H9 (cell line): ENCODE results near the gene ASB15. TPM values are rescaled to one million over a fixed set of nuclear protein-coding genes. Genes with fewer than 3 reads are reported as not detected.

Source experiments
- DNase-seq: peaks from one replicate; pipeline ENCODE4 v3.0.0-alpha.2; 2017
- H2AFZ ChIP-seq: one replicate; pipeline ENCODE4 v1.6.1; 2013; ENCODE audit warnings: mild to moderate bottlenecking, low read length, control low read depth, moderate library complexity
- H2AK5ac ChIP-seq: 2 replicates; pipeline ENCODE4 v1.6.1; 2013; ENCODE audit warnings: low read length, control low read depth, mixed read lengths; ENCODE audit not compliant: insufficient read length
- H2BK120ac ChIP-seq: one replicate; pipeline ENCODE4 v1.6.1; 2013; ENCODE audit warnings: low read depth, mild to moderate bottlenecking, low read length, control low read depth, inconsistent platforms; ENCODE audit not compliant: poor library complexity, severe bottlenecking
- H2BK12ac ChIP-seq: 2 replicates; pipeline ENCODE4 v1.6.1; 2013; ENCODE audit warnings: low read length, control low read depth, mixed read lengths, low read depth; ENCODE audit not compliant: insufficient read length
- H2BK15ac ChIP-seq: 2 replicates; pipeline ENCODE4 v1.6.1; 2013; ENCODE audit warnings: low read depth, low read length, control low read depth
- H2BK20ac ChIP-seq: one replicate; pipeline ENCODE4 v1.6.1; 2013; ENCODE audit warnings: low read depth, mild to moderate bottlenecking, low read length, control low read depth, inconsistent platforms; ENCODE audit not compliant: poor library complexity, severe bottlenecking
- H2BK5ac ChIP-seq: 2 replicates; pipeline ENCODE4 v1.6.1; 2013; ENCODE audit warnings: low read length, control low read depth, mixed read lengths; ENCODE audit not compliant: insufficient read length
- H3K14ac ChIP-seq: 2 replicates; pipeline ENCODE4 v1.6.1; 2013; ENCODE audit warnings: low read length, control low read depth; ENCODE audit not compliant: insufficient read depth
- H3K18ac ChIP-seq: 2 replicates; pipeline ENCODE4 v1.6.1; 2013; ENCODE audit warnings: low read depth, mild to moderate bottlenecking, mixed read lengths, low read length, control low read depth; ENCODE audit not compliant: insufficient read length
- H3K23ac ChIP-seq: 2 replicates; pipeline ENCODE4 v1.6.1; 2013; ENCODE audit warnings: low read length, control low read depth, mixed read lengths, low read depth; ENCODE audit not compliant: insufficient read length
- H3K23me2 ChIP-seq: 2 replicates; pipeline ENCODE4 v1.6.1; 2013; ENCODE audit warnings: low read depth, mild to moderate bottlenecking, mixed read lengths, low read length, control low read depth; ENCODE audit not compliant: insufficient read length, poor library complexity, severe bottlenecking
- H3K27ac ChIP-seq: 2 replicates; pipeline ENCODE4 v1.5.1; 2013; ENCODE audit warnings: low read length, control low read depth, mixed read lengths, low read depth; ENCODE audit not compliant: insufficient read length
- H3K27me3 ChIP-seq: 2 replicates; pipeline ENCODE4 v1.6.1; 2013; ENCODE audit warnings: low read length, control low read depth, inconsistent platforms; ENCODE audit not compliant: insufficient read depth
- H3K4ac ChIP-seq: 2 replicates; pipeline ENCODE4 v1.6.1; 2013; ENCODE audit warnings: low read depth, mild to moderate bottlenecking, control low read depth, inconsistent platforms, low read length, moderate library complexity
- H3K4me1 ChIP-seq: 2 replicates; pipeline ENCODE4 v1.6.1; 2013; ENCODE audit warnings: low read length, control low read depth, inconsistent platforms; ENCODE audit not compliant: insufficient read depth
- H3K4me2 ChIP-seq: 2 replicates; pipeline ENCODE4 v1.6.1; 2013; ENCODE audit warnings: low read length, control low read depth, mixed read lengths; ENCODE audit not compliant: insufficient read length, insufficient read depth
- H3K56ac ChIP-seq: 2 replicates; pipeline ENCODE4 v1.6.1; 2013; ENCODE audit warnings: low read depth, mild to moderate bottlenecking, mixed read lengths, low read length, control low read depth; ENCODE audit not compliant: insufficient read length
- H3K79me1 ChIP-seq: 2 replicates; pipeline ENCODE4 v1.6.1; 2013; ENCODE audit warnings: low read depth, mild to moderate bottlenecking, moderate library complexity, low read length, control low read depth, inconsistent platforms; ENCODE audit not compliant: insufficient read depth, poor library complexity, severe bottlenecking
- H3K79me2 ChIP-seq: 2 replicates; pipeline ENCODE4 v1.6.1; 2013; ENCODE audit warnings: low read length, control low read depth, inconsistent platforms; ENCODE audit not compliant: insufficient read depth
- H3K9ac ChIP-seq: 2 replicates; pipeline ENCODE4 v1.6.1; 2013; ENCODE audit warnings: low read length, control low read depth, mixed read lengths; ENCODE audit not compliant: insufficient read length; ENCODE audit errors: extremely low read depth
- H3K9me3 ChIP-seq: one replicate; pipeline ENCODE4 v1.6.1; 2013; ENCODE audit warnings: low read depth, low read length, inconsistent platforms; ENCODE audit not compliant: control insufficient read depth
- H3T11ph ChIP-seq: one replicate; pipeline ENCODE4 v1.6.1; 2013; ENCODE audit warnings: mild to moderate bottlenecking, low read length, control low read depth, inconsistent platforms
- H4K20me1 ChIP-seq: one replicate; pipeline ENCODE4 v1.6.1; 2013; ENCODE audit not compliant: control insufficient read depth, insufficient read length, insufficient read depth
- H4K5ac ChIP-seq: 2 replicates; pipeline ENCODE4 v1.6.1; 2013; ENCODE audit warnings: low read depth, mild to moderate bottlenecking, mixed read lengths, low read length, control low read depth; ENCODE audit not compliant: insufficient read length
- H4K8ac ChIP-seq: replicated peaks from 2 replicates; pipeline ENCODE4 v1.6.1; 2013; ENCODE audit warnings: low read length, control low read depth, mixed read lengths, low read depth; ENCODE audit not compliant: insufficient read length
- H4K91ac ChIP-seq: 2 replicates; pipeline ENCODE4 v1.6.1; 2013; ENCODE audit warnings: low read depth, mild to moderate bottlenecking, moderate library complexity, mixed read lengths, low read length, control low read depth; ENCODE audit not compliant: insufficient read length
- H3K27ac Mint-ChIP-seq, 3 experiments: 2 replicates in 2 of 3; 3 replicates in 1 of 3; pipeline ENCODE4 v1.8.0; 2020 to 2021; ENCODE audit warnings: mixed read lengths in 3 of 3, mild to moderate bottlenecking in 1 of 3, moderate library complexity in 1 of 3
- H3K27me3 Mint-ChIP-seq: 2 replicates; pipeline ENCODE4 v1.8.0; 2021; ENCODE audit warnings: low read depth, mild to moderate bottlenecking, moderate library complexity, mixed read lengths
- H3K36me3 Mint-ChIP-seq, 3 experiments: 2 replicates in 2 of 3; 3 replicates in 1 of 3; pipeline ENCODE4 v1.8.0; 2020 to 2021; ENCODE audit warnings: low read depth in 3 of 3, mixed read lengths in 3 of 3; ENCODE audit not compliant: insufficient read depth in 1 of 3
- H3K4me1 Mint-ChIP-seq, 2 experiments: 2 replicates each; pipeline ENCODE4 v1.8.0; 2020; ENCODE audit warnings: mixed read lengths in 2 of 2
- H3K4me3 Mint-ChIP-seq, 2 experiments: 2 replicates in 1 of 2; 3 replicates in 1 of 2; pipeline ENCODE4 v1.8.0; 2020 to 2021; ENCODE audit warnings: mild to moderate bottlenecking in 2 of 2, mixed read lengths in 2 of 2, moderate library complexity in 1 of 2
- H3K9me3 Mint-ChIP-seq, 2 experiments: 2 replicates in 1 of 2; 3 replicates in 1 of 2; pipeline ENCODE4 v1.8.0; 2020; ENCODE audit warnings: mild to moderate bottlenecking in 2 of 2, mixed read lengths in 2 of 2, moderate library complexity in 1 of 2
- WGBS: extraction: QIAGEN DNeasy Blood & Tissue Kit; methylation state at CpG from one replicate; pipeline ENCODE4 v1.1.7; 2013; ENCODE audit warnings: missing lambda C conversion rate, low lambda C conversion rate, mixed read lengths; ENCODE audit not compliant: insufficient read length; ENCODE audit errors: extremely low coverage; 5-methylcytosine and 5-hydroxymethylcytosine counted together
- total RNA-seq: library from RNA; stranded (reverse); gene quantifications from 2 replicates; pipeline ENCODE4 v1.2.1, GENCODE V29; 2021
- TF ChIP-seq, protein P1 (sequence below): fragments of 200-600 bp; sonication (generic); conservative IDR thresholded peaks from 3 replicates; pipeline ENCODE4 v1.8.0; 2021; ENCODE audit warnings: antibody characterized with exemption, mild to moderate bottlenecking

Gene ASB15
- total RNA-seq, 1 experiment from 2014 or later, result not detected

DNA sequence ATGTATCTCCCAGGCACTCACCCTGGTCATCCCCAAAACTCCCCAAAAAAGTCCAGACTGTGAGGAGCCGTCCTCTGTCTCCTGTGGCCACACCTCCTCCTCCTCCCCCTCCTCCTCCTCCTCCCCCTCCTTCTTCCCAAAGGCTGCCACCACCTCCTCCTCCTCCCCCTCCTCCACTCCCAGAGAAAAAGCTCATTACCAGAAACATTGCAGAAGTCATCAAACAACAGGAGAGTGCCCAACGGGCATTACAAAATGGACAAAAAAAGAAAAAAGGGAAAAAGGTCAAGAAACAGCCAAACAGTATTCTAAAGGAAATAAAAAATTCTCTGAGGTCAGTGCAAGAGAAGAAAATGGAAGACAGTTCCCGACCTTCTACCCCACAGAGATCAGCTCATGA, 61.1 kb downstream of the ASB15 start:
- TF ChIP-seq, protein P1, sequence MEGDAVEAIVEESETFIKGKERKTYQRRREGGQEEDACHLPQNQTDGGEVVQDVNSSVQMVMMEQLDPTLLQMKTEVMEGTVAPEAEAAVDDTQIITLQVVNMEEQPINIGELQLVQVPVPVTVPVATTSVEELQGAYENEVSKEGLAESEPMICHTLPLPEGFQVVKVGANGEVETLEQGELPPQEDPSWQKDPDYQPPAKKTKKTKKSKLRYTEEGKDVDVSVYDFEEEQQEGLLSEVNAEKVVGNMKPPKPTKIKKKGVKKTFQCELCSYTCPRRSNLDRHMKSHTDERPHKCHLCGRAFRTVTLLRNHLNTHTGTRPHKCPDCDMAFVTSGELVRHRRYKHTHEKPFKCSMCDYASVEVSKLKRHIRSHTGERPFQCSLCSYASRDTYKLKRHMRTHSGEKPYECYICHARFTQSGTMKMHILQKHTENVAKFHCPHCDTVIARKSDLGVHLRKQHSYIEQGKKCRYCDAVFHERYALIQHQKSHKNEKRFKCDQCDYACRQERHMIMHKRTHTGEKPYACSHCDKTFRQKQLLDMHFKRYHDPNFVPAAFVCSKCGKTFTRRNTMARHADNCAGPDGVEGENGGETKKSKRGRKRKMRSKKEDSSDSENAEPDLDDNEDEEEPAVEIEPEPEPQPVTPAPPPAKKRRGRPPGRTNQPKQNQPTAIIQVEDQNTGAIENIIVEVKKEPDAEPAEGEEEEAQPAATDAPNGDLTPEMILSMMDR, result no peak
- H3K4ac ChIP-seq, result no peak overlapping the region
- H2BK120ac ChIP-seq, result no peak overlapping the region

More for the DNA sequence above, 61.1 kb downstream of the ASB15 start:
- no peak overlapping the region for H3K14ac ChIP-seq
- DNase-seq, result no peak
- Mint-ChIP-seq H3K4me1 (peaks cover 10 to 20% of the 10 kb centered on the region in 2 experiments), H3K4me3 (no peak overlapping the region), H3K27ac (peak overlapping the region in 2 of 3 experiments; percentile 39 to 42; a peak in 1 of 7 replicates), H3K9me3 (no peaks in the 10 kb centered on the region), H3K27me3 (no peaks in the 10 kb centered on the region), H3K36me3 (no peaks in the 10 kb centered on the region; a peak in 1 of 7 replicates)
- H2BK12ac ChIP-seq, result no peak overlapping the region
- H3K9ac ChIP-seq, result no peak overlapping the region
- no peak overlapping the region for H4K8ac ChIP-seq
- H2BK15ac ChIP-seq, result no peak overlapping the region
- no peak overlapping the region for H3K4me2 ChIP-seq
- H3K23me2 ChIP-seq, result no peaks in the 10 kb centered on the region
- H2BK5ac ChIP-seq, result no peak overlapping the region
- H3K56ac ChIP-seq, result no peak overlapping the region
- no peaks in the 10 kb centered on the region for H3K4me1 ChIP-seq
- WGBS, result no CpG with 5 or more reads among the region's 3 CpGs
- H3K23ac ChIP-seq, result no peak overlapping the region
- H2BK20ac ChIP-seq, result no peak overlapping the region
- no peak overlapping the region for H2AFZ ChIP-seq
- no peaks in the 10 kb centered on the region for H3K27me3 ChIP-seq
- no peak overlapping the region for H4K91ac ChIP-seq
- H3T11ph ChIP-seq, result no peak overlapping the region
- no peak overlapping the region for H2AK5ac ChIP-seq
- no peaks in the 10 kb centered on the region for H4K20me1 ChIP-seq
- no peak overlapping the region for H3K18ac ChIP-seq
- no peaks in the 10 kb centered on the region for H3K79me2 ChIP-seq
- no peaks in the 10 kb centered on the region for H3K79me1 ChIP-seq
- H3K27ac ChIP-seq, result no peak overlapping the region
- H3K9me3 ChIP-seq, result no peaks in the 10 kb centered on the region
- H4K5ac ChIP-seq, result no peak overlapping the region
